C4-2B (cell line): Measurements from ENCODE around the gene SLC25A3.

Experiments
- CTCF ChIP-seq: fragments of 450-650 bp; conservative IDR thresholded peaks from 2 replicates; pipeline ENCODE4 v1.5.1; 2017; ENCODE audit warnings: mild to moderate bottlenecking
- ZFX ChIP-seq: fragments of 450-650 bp; IDR thresholded peaks from 2 replicates; pipeline ENCODE4 v1.6.1; 2017

- no peak for TF ChIP-seq CTCF
- TF ChIP-seq ZFX: no peak
Observed at GRCh38 chr12:98591209-98591608, 2.3 kb upstream of the SLC25A3 start.
